ENCODE measurements around the gene RNF181.
"Not testable (repeated sequence)": the region's sequence is repeated elsewhere in the genome, so short reads cannot be mapped to it uniquely, and the experiment has no call there.

The RNF181 gene

DNA sequence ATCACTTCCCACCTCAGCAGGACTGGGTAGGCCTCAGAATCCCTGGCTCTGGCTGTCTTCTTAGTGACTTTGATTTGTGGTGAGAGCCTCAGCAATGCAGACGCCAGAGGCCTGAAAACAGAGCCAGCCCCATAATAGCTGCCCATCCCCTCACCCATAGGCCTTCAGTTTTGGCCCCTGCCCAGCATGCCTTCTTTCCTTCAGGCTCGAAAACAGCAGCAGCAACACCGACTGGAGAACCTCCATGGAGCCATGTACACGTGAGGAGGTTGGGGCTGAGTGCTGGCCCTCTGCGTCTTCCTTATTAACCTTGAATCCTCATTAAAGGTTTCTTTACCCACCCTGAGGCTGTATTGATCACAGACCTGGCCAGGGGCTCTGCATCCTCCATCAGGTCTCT, 1.7 kb downstream of the RNF181 start:
- DNase-seq: no peak

DNA sequence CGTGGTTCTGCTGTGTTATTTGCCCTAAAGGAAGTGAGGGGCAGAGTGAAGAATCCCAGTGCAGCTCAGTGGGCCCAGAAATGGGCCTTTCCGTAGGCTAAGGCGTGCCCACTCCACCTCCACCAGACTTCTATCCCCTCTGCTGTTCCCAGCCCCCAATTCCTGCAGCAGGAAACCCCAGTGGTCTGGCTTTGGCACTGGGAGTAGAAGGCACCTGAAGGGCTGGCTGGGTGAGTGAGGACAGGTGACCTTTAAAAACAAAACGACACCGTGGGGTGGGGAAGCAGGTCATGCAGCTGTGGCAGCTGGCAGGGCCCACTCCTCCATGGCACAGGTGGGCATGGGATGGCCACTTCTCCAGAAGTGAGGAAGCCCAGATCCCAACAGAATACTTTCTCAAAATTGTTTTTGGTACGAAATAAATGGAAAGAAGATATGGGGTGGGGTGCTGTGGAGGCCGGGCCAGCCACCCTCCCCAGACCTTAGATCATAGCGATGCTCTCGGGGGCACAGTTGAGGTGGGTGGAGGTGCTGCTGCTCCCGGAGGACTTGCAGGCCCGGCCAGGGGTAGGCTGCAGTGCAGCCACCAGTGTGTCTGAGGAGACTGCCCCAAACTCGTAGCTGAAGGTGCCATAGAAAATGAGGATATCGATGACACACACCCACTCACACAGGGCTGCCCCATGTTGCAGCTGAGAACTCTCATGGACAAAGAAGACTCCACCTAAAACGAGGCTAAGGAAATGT, 3.2 kb downstream of the RNF181 start:
- DNase-seq: no peak

DNA sequence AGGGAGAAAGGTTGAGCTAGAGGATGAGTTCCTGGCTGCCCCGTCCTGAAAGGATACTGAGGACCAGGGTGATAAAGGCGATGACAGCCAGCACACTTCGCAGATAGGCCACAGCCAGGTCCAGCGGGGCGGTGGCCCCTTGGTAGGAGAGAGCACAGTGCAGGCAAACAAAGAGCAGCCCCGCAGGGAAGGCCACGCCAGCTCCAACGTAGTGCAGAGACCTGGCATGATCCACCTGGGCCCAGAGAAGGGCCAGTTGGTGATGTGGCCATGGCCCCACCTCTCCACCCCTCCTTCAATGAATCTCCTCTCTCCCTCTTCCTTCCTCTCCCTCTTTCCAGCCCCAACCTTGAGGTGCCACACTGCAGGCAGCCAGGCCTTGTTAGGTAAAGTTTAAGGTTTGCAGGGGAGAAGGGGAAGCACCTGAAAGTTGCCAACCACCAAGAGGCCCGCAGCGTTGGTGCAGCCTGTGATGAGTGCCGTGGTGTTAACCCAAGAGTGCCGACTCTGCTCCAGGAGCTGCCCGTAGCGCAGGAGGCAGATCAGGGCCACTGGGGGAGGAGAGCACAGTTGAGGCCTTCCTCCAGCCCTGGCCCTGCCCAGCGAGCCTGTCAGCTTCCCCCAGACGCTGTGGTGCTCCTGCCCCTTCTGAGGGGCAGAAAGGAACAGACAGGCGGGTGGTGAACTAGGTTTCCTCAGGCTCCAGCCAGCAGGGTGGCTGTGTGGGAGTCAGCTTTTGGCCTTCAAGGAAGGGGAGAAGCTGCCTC, 4.1 kb downstream of the RNF181 start:
- no peak for DNase-seq

DNA sequence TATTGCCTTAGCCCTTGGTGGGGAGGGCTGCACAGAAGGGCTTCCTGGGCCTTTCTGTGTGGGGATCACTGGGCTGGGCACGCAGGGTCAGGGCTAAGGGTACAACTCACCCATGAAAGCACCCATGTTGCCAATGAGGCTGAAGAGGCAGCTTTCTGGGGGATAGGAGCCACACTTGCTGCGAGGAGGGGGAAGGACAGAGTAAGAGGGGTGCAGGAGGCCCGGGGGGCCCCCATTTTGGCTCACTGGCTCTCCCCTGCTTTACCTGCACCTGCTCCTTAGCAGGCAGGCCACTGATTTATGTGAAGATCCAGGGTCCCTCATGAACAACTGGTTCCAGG, 4.7 kb downstream of the RNF181 start:
- DNase-seq: no peak

DNA sequence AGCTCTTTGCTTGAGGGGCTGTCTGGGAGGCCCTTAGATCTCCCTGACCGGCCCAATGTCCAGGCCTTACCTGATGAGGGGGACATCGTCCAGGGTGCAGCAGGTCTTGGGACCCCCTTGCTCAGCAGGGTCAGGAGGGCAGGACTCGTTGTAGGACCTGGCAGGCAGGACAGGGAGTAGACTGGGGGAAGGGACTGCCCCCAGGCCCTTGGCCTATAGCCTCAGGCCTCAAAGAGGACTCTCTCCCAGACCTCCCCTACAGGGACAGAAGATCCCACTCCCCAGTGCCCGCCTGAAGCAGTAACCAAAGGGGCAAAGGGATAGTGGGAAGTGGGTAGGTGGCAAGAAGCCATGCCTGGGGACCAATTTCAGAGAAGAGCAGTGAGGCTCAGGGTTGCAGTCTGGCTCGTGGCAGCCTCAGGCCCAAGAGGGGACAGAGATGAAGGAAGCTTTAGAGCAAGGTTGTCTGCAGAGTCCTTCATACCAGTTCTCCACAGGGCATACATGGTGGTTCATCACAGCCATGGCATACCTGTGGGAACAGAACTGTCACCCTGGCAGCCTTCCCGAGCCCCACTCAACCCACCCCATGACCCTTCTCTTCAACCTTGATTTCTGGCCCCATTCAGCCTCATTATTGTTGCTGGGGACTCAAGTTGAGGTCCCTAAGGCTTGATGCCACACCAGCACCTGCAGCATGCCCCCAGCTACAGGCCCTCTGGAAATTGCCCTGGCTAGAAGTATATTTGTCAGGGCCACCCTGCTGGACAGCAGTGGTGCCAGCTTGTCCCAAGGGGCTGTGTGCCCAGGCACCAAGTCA, 5.6 kb downstream of the RNF181 start:
- no peak for DNase-seq

DNA sequence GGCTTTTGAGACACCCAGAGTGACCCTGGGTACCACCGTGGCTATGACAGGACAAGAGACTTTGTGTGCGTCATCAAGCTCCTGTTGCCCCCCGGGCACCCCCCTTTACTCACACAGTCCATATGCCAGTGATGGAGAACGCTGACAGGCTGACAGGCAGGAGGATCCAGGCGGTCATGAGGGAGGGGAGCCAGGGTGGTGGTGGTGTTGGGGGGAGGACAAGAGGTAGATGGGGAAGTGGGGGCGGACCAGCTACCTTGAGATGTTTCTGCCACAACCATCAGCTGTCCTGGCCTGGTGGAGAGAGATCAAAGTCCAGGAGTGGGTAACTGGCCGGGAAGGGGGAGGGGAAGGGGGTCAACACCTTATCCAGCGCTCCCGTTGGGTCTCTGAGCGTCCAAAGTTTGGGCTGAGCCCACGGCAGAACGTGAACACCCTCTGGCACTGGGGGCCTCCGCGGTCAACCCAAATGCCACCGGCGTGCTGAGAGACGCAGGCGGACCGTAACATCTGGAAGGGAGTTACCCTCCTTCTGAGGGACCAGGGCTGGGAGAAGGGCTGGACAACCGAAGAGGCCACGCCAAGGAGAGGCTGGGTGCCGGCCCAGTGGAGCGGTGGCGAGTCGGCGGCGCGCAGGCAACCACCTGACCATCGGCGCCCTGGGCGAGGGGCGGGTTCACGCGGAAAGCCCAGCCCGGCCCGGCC, 6.4 kb downstream of the RNF181 start:
- DNase-seq: peak; percentile 25 to 83

DNA sequence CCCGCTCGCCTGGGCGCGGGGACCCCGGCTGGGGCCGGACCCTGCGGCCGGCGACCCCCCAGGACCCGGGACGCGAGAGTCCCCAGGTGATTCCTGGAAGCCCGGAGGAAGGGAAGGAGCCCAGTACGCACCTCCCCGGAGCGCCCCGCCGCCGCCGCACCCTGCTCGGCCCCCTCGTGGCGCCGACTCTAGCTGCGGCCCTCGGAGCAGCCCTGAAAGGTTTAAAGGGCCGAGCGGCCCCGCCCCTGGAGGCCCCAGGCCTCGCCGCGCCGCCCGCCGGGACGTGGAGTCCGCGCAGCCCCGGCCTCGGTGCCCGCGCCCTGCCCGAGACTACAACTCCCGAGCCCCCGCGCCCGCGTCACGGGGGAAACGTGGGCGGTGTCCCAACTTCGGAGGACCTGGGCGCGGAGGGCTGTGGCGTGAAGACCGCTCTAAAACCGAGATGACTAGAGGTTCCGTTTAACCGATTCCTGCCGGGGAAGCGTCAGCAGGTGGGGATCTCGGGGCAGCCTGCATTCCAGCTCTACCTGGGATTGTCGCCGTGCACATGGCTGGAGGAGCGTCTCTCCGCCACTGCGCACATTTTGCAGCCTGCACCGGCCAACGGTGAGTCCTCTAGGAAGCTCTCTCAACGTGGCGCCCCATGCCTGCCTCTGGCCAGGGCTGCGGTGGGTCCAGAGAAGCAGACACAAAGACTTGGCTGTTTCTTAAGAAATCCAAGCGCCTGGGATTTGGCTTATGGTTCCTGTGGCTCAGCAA, 7.1 kb downstream of the RNF181 start, which contains the start of gene TMEM150A:
TMEM150A (minus strand) TSS at position 223 of the 759 bp plus-strand sequence. CDS start 750 bp downstream, outside the sequence.
- DNase-seq: peak; percentile 87 to 91

DNA sequence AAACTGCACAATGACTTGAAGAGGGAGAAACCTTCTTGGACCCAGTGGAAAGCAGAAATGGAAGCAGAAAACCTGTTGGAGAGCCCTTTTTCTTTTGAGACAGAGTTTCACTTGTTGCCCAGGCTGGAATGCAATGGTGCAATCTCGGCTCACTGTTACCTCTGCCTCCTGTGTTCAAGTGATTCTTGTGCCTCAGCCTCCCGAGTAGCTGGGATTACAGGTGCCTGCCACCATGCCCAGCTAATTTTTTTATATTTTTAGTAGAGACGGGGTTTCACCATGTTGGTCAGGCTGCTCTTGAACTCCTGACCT, 8.5 kb downstream of the RNF181 start:
- not testable (repeated sequence) for DNase-seq

DNA sequence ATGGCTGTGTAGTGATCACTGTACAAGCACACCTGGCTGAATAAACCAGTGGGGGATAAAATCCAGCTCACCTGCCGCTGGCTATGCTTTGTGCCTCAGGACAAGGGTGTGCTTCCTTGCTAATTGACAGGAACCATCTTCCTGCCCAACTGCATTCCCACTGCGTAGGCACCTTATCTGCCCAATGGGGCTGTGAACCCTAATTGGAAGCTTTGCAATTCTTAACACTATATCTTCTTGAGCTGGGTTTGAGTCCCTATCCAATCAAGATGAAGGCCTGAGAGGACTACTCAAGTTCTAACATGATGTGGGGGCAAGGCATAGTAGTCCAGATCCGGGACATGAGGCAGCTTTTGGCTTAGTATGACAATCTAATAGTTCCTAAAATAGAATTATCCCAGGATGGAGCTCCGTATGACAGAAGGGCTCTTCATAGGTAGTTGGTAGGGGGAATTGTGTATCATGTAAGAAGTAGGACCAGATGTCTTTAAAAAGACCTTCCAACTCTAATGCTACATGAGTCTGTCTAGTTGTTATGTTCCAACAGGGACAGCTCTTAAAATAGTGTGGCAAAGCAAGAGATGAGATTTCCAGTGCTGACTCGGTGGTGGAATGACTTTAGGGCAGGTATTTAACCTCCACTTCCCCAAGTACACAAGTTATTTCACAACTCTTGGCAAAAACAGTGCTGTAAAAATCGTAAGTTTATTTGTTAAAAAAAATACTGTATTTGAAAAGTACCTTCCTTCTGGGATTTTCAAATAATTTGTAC, 9.2 kb downstream of the RNF181 start:
- no peak for DNase-seq

DNA sequence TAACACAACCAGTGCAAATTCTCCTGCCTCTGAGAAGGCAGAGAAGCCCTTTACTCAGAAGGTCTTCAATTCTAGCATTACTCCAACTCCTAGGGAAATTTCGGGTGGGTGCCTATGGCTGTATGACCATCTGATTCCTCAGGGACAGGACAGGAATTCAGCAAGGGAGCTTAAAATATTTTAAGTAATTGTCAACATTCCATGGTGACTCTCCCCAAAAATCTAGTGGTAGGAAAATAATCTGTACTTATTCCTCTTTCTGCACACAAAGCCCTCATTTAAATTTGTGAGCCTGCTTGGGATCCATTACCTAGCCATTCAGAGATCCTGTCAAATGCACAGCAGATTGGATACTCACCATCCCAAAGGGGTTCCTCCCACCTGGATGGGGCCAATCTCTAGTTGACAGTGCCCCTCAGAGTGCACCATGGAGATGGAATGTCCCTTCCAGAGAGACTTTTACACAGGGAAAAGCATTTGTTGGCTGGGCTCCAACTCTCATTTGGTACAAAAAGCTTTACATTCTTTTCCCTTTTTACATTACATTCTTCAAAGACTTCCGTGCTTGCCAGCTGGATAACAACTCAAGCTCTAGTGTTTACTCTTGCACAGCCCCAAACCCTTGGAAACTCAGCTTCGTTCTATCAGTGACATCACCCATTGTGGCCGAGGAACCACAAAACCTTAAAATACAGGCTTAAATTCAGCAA, 10.0 kb downstream of the RNF181 start:
- no peak for DNase-seq

DNA sequence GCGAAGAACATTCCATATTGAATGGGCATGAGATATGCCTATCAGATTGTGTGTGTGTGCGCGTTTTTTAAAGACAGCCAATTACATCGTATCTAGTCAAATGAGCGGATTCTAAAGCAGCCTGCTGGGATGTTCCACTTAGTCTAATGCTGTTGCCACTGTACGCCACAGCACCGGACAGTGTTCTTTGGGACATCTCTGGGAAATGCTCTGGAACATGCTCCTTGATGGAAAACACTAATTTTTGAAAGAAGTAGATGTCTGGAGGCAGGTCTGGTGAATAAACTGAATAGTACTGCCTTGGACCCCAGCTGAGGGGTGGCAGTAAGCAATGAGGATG, 10.5 kb downstream of the RNF181 start:
- DNase-seq: no peak

DNA sequence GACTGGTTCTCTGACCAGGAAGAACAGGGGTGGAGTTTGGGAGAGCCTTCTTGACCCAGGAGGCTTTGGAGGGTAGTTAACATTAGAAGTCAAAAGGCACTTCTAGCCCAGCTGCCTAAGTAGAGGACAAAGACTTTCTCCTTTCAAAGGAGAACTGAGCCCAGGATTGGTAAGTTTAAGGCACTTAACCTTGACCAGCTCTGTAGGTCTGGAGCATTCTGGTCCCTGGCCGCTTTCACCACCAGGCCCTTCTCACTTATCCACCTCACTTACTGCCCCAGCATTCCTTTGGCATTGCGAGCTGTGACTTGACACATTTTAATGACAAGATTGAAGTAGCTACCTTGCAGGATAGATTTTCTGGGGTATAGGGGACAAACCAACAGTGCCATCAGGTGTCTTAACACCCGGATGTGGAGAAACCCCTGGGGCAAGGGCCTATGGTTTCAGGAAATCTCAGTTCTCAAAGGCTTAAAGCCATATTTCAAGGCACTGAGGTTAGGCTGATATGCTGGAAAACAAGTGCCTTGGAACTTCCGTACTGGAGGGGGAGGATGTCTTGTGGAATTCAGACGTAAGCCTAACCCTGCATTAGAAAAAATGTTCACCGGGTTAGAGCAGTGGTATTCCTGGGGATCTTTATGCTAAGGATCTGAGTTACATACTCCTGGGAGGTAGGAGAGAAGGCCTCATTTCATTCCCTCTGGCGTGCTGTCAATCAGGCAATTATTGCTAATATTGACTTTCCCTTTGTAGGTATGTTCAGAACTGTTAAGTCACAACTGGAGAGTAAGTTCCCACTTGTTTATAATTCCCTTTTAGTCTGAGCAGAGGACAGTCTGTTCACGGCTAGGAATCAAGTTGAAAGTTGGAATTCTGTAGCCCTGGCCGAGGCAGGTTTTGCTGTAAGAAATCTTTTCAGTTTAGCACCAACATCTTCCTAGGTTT, 12.0 kb downstream of the RNF181 start:
- DNase-seq: no peak

DNA sequence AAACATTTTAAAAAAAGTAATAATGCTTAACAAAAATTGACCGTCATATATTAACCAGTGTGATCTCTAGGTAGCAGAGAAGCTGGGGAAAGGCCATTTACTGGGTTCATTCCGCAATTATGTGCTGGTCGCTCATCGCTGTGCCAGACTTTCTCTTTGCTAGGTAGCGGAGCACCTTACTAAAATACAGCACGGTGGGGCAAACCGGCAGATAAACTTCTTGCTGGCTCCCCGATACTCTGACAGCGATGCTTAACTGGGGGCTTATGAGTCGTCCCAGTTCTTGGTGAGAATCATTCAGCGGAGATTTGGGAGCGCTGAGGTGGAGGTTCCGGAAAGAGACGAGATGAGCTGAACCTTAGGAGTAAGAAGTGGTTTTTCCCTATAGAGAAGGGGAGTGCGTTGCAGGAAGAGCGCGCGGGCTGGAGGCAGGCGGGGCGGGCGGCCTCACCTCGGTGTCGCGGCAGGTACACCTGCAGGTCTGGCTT, 15.7 kb downstream of the RNF181 start:
- no peak for DNase-seq

DNA sequence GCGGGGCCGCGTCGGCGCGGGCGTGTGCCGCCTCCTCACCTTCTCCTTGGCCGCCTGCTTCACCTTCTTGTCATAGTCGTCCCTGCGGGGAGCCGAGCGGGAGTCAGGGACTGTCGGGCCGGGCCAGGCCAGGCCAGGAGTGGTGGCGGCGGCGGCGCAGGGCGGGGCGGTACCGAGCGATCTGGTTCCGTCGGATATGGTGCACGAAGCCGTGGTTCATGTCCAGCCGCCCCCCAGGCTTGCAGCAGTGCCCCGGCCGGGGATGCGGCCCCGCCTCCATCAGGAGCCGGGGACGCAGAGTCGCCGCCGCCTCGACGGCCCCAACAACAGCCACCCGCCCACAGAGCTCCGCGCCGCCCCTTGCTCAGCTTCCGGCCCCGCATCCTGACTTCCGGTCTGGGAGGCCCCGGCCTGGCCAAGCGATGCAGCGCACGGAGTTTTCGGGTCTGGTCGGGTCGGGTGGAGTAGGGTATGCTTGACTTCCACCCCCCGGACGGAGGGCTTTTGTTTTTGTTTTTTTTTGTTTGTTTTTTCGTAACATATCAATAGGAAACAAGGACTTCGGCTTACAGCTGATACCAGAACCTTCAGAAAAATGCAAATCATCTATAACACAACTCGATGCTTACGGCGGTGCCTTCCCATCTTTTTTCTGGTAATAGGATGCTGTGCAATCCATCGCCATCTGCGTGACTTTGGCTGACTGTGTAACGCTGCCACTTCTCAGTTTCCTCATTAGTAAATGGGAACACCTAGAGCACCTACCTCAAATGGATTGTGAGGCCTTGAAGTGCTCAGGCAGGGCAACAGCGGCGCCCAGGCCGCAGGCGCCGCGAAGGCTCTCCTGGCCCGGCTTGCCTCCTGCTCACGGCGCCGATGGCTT, 16.4 kb downstream of the RNF181 start, which contains the start of gene C2orf68:
C2orf68 (minus strand) TSS at position 362 of the 883 bp plus-strand sequence; CDS start at position 280, 82 bp downstream.
- DNase-seq: peak; percentile 67 to 90

DNA sequence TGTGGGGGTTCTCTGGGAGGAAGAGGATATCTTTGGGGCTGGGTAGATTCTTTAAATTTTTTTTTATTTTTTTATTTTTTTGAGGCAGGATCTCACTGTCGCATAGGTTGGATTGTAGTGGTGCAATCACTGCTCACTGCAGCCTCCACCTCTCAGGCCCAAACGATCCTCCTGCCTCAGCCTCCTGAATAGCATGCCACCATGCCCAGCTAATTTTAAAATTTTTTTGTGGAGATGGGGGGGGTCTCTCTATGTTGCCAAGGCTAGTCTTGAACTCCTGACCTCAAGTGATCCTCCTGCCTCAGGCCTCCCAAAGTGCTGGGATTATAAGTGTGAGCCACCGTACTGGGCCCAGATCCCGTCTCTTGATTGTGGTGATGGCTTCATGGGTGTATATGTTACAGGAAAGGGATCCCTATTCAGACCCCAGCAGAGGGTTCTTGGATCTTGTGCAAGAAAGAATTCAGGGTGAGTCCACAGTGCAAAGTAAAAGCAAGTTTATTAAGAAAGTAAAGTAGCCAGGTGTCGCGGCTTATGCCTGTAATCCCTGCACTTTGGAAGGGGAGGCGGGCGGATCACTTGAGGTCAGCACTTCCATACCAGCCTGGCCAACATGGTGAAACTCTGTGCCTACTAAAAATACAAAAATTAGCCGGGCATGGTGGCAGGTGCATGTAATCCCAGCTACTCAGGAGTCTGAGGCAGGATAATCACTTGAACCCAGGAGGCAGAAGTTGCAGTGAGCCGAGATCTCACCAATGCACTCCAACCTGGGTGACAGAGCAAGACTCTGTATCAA, 18.4 kb downstream of the RNF181 start:
- DNase-seq: no peak

DNA sequence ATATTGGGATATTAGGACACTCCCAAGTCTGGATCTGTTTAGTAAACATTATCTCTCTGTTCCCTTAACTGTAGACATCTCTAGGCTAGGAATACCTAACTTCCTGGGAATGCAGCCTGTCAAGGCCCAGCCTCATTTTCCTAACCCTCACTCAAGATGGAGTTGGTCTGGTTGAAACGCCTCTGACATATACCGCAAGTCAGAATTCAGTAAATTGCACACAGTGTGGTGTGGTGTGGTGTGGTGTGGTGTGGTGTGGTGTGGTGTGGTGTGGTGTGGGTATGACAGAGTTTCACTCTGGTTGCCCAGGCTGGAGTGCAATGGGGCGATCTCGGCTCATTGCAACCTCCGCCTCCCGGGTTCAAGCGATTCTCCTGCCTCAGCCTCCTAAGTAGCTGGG, 19.2 kb downstream of the RNF181 start:
- DNase-seq: not testable (repeated sequence)

DNA sequence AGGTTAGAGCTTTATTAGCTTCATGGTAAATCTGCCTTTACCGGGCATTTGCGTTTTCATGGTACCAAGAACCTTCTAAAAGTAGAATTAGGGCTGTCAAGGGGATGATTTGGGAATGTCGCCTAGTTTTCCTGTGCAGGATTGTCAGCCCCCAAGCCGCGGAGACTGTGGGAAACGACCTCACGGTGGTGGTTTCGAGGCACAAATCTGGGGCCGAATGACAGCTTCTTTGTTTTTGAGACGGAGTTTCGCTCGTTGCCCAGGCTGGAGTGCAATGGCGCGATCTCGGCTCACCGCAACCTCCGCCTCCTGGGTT, 19.8 kb downstream of the RNF181 start:
- DNase-seq: no peak

DNA sequence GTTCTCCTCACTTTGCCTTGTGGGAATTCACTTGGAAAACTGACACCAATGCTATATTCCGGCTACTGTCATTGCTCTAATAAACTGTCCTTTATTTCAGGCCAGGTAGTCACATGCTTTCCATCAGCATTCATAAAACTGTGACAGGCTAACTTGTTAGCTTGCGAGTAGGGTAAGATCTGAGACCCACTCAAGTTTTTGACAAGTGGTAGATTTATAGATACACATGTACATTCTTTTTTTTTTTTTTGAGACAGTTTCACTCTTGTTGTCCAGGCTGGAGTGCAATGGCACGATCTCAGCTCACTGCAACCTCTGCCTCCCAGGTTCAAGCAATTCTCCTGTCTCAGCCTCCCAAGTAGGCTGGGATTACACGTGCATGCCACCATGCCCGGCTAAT, 22.2 kb downstream of the RNF181 start:
- not testable (repeated sequence) for DNase-seq

Data from hippocampal formation (tissue), 2 donors.